Medulla oblongata (tissue), 1 donor: ENCODE results near the gene QARS1.
A peak's percentile ranks its signal among the peaks of the same experiment; 100 is the strongest.

Experiments used
- DNase-seq: peaks from one replicate; pipeline ENCODE4 v3.0.0-alpha.2; 2015; ENCODE audit errors: extremely low spot score

The QARS1 gene

DNA sequence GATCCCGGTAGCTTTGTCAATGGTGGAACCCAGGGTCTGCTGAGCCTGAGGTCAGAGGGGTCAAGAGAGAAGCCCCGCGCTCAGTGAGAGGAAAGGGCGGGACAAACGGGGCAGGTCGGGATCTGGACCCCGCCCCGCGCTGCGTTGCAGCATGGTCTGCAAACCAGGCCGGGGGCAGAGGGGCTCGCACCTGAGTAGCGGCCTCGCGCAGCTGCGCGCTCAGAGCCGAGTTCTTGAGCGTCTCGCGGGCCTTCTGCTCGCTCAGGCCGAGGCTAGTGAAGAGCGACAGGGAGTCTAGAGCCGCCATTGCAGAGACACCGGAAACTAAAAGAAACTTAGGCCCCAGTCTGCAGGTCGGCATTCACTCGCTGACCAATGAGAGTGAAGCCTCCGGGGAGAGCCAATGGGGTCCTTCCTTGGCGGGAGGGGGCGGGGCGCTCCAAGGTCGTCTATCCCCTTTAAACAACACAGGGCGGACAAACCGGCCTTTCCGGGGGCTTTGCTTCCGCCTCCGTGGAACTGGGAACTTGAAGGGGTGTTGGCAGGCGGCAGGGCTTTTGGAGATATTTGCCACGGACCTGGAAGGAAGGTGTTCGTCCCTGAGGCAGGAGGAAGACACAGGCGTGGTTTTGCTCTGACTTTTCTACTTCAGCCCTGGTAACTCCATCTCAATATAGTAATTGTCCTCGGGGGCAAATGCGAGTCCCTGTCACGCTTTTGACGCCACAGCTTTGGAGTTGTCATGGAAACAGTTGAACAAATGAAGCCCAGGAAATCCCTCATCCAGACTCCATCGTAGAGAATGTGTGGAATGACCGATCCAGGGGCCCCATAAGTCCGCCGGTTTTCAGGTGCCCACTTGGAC is at the start of gene QARS1:
TSS of gene QARS1 (minus strand) at position 331 of the 865 bp plus-strand sequence. CDS start at position 307, 24 bp downstream.
- peak; percentile 97 for DNase-seq

DNA sequence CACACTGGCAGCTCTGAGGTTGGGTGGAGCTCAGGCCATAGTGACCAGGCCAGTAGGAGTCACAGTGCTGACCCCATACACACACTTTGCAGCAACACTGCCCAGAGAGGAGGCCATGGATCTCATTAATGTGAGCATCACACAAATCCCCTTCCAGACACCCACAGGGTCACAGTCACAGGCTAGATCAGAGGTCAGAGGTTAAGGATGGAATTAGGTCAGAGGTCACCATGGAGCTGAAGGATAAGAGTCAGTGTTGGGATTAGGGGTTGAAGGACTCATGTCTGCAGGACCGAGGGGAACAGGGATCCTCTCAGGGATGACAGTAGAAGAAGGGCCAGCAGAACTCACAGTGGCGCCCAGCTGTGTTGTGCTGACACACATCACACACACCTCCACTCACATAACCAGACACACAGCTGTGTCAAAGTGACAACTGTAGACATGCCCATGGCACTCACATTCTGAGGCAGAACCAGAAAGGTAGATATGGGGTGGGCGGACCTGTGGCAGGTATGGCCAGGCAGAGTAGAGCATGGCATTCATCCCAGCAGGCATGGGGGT is 48.9 kb upstream of the QARS1 start:
- no peak for DNase-seq

DNA sequence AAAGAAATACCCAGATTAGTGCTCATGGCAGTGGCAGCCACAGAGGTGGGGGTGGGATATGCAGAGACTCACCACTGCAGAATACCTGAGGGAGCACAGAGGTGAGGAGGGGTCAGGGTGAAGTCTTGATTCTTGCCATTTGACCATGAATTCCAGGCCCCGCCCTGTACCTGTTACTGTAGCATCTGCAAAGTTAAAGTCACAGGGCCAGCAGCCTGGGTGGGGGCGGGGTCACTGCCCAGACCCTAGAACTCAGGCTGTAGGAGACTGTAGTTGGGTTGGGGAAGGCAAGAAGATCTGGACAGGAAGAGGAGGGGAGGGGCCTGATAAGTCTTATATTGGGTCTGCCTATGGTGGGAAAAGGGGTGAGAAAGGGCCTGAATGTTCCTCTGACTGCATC is 47.1 kb upstream of the QARS1 start:
- DNase-seq = no peak

DNA sequence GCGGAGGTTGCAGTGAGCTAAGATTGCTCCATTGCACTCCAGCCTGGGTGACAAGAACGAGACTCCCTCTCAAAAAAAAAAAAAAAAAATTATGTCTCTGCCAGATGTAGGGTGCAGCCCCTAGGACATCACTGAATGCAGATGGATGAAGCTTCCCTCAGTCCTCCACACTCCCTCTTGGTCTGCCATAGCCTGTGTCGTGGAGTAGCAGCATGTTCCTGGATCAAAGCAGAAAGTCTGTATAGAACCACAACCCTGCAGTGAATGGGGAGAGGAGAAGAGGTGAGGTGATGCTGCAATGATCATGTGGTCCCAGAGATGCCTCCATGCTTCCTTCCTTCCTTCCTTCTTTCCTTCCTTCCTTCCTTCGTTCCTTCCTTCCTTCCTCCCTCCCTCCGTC is 43.6 kb upstream of the QARS1 start:
- no peak for DNase-seq

DNA sequence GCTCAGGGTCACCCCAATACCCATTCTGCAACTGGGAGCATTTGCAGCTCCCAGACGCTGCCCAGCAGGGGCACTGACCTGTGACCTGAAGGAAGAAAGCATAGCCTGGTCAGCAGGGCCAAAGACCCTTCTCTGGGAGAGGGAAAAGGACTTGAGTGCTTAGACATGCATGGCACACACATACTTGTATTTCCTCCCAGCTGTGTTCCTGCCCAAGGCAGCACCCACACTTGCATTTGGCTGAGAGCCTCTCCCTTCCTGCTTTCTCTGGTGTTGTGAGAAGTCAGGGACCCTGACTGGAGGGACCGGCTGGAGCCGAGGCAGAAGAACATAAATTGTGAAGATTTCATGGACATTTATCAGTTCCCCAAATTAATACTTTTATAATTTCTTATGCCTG is 35.5 kb upstream of the QARS1 start:
- DNase-seq = no peak

DNA sequence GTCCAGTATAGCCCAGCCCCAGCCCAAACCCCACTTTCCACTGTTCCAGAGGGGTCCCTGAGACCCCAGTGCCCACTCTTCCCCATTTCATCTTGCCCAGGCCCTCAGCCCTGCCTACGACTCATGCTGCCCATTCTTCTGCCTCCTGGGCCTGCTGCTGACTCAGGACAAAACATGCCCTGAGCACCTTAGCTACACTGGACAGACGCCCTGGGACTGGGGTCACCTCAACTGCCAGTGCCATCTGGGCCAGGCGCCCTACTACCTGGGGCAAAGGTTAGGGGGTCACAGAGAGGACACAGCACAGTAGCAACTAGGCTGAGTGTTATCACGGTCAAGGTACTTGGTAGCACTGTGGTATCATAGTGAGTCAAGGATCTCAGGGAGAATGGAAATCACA is 30.9 kb upstream of the QARS1 start:
- no peak for DNase-seq

DNA sequence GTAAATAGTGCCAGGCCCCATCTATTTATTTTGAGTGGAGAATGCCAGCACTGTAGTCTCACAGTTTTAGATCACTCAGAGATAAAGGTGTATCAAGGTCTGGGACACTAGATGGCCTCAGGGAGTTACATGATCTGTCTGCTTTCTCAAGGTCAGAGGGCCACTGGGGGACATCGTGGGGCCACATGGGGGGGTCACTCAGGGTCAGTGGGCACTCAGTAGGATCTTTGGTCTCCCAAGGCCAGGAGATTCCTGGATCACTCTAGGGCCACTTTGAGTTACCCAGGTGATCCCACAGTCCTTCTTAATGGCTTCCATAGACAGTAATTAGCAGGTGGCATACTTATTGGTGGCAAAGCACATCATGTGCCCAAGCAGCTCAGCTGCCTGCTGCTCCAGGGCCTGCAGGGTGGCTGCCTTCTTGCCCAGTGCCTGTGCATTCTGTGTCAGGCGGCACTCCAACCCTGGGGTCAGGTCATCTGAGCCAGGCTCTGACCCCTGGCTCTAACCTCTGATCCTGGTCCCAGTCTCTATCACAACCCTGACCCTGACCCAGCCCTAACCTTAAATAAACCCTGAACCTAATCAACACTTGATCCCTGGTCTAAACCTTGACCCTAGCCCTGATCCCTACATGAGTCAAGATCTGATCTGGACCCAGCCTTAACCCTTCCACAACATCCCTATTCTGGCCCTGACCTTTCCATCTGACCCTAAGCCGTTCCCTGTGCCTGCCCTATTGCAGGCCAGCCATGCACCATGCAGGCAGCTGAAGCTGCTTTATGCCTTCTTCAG is 30.1 kb upstream of the QARS1 start:
- no peak for DNase-seq

DNA sequence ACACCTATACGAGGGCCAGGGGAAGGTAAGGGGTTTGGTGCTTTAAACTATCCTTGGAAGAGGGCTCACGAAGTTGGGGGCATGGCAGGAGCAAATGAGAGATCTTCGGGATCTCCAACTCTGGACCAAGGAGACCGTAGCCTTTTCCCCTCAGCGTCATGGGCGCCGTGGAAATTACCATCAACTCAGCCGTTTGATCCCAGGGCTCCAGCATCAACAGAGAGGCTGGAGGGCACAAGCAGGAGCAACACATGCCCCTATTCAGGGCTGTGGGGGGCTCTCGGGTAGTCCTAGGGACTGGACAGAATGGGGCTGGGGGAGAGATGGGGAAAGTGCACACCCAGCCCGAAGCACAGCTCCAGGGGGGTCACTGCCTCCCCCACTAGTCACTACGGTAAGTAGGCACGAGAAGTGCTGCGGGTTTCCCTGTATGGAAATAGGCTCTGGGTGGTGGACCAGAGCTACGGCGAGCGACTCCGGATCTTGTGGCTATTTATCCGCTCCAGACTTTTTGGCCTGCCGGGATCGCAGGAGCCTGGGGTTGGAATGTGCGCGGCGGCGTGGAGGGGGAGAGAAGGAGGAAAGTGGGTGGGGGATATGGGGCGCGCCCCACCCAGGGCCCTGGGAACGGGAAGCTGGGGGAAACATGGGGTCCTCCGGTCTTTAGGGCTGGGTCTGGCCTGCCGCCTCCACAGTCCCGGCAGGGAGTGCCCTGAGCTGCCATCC is 28.8 kb upstream of the QARS1 start:
- DNase-seq = peak; percentile 81

DNA sequence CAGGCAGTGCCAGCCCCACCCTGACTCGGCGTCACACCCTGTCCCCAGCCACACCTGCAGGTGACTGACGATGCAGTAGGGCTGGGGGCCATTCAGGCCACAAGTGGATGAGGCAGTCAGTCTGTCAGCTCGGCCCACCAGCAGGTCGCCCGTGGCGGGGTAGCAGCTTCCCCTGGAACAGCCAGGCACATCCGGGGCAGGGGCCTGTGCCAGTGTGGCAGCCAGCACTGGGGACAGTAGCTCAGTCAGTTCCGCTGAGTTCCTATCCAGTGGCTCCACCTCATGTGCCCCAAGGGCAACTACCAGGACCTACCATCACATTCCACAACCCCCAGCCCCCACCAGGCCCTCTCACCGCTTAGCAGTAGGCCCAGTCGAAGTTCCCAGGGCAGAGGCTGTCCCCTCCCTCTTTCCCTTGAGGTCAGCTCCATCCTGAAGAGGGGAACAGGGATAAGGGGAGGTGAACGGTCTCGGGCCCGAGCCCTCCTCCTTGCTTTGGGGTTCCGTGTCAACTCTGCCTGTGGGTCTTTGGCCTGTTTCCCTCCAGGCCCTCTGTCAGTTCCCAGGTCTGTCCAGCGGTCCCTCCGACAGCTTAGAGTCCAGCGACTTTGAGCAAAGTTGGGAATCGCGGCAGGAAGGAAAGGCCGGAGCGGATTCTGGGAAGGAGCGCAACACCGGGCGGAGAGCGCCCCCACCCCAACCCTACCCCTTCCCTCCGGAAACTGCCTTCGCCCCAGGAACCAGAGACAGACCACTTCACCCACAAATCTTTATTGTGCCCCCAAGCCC is 28.1 kb upstream of the QARS1 start, which contains the start of gene LAMB2:
TSS of gene LAMB2 (minus strand) at position 614 of the 789 bp plus-strand sequence. CDS start at position 431, 183 bp downstream.
- peak; percentile 70 for DNase-seq

DNA sequence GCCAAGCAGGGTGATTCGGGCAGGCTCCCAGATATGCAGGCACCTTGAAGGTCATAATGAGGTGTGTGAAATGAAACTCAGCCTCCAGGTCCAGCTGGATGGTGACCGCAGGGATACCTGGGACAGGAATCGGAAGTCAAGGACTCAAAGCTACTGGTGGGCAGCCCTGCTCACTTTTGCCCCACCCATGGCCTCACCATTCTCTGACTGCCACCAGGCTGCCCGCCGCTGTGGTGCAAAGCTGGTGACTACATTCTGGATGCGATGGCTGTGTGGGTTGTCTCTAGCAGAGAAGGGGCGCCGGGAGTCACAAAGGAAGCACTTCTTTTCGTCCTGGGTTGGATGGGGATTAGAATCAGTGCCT is 27.5 kb upstream of the QARS1 start:
- no peak for DNase-seq

DNA sequence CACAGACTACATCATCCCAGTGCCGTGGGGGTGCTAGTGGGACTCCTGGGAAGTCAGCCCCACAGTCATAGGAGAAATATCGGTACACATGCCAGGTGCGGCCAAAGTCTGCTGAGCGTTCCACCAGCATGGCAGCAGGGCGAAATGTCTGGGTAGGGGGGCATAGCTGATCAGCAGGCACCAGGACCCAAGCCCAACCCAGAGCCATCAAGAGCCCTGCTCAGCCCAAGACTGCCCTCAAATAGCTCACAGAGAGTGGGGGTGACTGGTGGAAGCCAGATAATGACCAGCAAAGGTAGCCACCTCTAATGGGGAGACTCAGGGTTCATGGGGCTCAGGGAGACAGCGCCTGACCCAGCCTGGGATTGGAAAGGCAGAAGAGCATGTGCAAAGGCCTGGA is 27.0 kb upstream of the QARS1 start:
- DNase-seq = no peak

DNA sequence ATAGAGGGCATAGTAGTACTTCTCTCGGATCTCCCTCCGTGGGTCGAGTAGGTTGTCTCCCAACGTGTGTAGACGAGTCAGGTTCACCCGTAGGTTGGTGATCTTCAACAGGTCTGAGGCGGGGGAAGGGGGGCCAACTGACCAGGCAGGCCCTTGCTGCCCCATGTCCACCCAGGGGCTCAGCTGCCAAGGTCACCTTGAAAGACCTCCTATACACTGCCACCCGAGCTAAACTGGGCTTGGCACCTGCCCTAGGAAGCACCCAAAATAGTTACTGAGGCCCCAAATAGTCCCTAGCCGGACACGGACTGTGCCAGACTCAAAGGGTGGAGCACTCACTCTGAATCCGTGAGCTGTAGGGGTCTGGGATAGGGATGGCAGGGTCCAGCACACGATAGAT is 26.5 kb upstream of the QARS1 start:
- DNase-seq = no peak

DNA sequence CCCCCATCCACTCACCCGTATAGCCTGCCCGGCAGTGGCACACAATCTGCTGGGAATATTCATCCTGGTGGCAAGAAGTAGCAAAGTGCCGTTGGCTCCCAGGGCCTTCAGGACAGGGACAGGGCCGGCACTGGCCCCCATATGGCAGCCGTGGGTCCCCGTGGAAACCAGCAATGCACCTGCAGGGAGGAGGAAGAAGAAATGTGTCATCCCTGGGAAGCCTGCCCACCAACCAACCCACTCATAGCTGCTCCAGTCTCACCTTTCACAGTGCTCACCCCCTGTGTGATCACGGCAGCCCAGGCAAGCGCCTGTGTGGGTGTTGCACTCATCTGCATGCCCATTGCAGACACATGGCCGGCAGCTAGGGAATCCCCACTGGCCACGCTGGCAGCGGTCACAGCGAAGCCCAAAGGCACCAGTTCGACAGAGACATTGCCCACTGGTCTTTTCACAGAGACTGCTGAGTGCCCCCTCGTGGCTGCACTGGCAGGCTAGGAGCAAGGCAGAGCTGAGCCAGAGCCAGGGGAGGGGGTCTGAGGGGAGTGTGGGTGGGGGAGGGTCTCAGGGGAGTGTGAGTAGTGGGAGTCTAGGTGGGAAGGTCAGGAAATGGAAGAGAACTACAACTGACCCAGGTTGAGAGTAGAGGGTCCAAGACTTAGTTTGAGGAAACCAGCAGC is 20.6 kb upstream of the QARS1 start:
- no peak for DNase-seq

DNA sequence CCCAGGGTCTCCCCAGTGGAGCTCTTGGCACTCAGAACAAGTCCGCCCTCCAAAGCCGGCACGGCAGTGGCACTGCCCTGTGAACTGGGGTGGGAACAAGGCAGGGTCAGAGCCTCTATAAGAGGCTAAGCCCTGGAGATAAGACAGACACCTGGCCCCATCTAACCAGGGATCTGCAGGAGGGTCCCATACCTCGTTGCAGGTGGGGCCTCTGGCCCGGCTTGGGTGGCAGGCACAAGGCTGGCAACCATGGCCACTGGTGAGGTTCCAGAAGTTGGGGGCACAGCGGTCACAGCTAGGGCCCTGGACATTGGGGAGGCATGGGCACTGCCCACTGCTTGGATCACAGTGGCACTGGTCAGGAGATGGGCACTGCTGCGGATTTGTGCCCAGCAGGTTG is 19.6 kb upstream of the QARS1 start:
- no peak for DNase-seq

DNA sequence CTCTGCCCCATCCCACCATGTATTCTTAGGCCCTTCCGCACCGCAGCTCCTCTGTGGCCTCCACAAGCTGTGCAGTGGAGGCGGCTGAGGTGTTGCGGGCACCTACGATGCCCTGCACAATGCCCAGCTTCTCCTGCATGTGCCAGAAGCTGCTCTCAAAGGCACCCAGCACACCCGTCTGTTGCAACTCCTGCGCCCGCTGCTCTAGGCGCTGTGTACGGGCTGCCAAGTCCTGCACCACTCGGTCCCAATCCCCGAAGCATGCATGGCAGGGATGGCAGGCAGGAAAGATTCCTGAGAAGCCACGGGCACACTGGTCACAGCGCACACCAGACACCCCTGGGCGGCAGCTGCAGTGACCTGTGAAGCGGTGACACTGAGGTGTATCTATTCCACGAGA is 19.1 kb upstream of the QARS1 start:
- DNase-seq = no peak

DNA sequence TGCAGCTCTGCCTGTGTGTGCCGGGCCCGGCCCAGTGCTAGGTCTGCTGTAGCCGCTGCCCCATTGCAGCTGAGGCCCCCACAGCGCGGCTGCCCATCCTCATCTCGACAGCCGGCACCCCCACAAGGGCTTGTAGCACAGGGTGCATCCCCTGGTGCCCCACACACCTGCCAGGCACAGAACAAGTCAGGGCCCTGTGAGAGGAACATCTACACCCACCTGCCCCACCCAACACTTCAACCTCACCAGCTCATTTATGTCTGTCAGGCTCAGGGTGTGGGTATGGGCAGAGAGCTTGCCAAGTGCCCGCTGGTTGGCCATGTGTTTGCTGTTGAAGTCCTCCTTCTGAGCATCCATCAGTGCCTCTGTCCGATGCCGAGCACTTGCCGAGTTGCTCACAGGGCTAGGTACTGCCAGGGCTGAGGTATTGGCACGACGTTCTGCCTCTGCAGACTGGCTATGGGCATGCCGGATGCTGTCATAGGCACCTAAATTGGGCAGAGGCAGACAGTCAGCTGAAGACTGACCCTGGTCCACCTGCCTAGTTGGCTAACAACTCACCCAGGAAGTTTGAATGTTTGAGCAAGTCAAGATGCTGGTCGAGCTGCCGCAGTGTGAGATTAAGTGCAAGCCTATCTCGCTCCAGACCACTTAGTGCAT is 18.5 kb upstream of the QARS1 start:
- DNase-seq = no peak

DNA sequence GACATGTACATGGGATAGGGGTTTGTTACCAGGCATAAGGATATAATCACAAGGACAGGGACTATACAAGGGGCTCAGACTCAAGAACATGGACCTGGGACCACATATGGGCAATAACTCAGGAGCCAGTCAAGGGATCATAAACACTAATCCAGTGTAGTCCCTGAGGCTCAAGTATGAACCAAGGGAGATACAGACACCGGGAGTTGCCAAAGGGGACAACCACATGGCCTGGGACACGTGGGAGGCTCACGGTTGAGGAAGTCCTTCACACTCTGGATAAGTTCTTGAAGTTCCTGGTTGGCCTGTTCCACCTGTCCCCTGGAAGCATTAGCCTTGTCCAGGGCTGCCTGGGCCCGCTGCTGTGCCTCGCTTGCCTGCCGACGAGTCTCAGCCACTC is 17.9 kb upstream of the QARS1 start:
- DNase-seq = no peak

DNA sequence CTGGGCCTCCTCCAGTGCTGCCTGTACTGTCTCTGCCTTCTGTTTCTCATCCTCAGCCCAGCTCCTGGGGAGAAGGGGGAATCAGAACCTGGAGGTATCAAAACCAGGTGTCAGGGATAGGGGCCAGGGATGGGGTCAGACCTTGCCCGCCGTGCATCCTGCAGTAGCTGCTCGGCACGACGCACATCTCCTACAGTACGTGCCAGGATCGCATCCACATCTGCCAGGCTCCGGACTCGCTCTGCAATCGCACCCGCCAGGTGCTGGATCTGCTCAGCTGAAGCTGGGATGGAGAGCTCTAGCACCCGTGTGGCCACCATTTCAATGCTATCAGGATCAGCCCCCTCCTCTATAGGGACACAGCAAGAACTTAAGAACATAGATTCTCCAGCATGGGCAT is 17.5 kb upstream of the QARS1 start:
- no peak for DNase-seq

DNA sequence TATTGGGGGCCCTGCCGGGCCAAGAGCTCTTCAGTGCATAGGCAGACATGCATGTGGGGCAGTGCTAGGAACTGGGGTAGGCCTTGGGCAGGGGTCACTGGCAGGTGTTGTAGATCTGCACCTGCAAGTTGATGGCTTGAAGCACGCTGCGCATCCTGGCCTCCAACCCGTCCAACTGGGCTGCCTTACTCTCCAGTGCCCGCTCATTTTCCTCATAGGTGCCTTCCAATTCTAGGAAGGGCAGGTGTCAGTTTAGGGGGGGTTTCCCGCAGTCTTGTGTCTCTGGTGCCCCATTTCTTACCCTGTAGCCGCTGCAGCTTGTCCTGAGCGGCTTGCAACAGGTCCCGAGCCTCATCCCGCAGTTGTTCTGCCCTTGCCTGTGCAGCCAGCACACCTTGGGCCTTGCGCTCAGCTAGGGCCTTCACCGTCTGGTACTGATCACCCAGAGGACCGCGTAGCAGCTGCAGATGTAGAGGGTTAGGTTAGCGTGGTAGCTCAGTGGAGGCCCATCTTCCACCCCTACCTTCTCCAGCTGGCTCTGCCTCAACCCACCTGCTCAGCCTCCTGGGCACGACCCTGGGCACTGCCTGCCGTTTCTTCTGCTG is 16.7 kb upstream of the QARS1 start:
- DNase-seq = no peak
